HepG2 (cell line): ENCODE measurements around the gene ATP10D. TPM values are rescaled to one million over a fixed set of nuclear protein-coding genes. Genes with fewer than 3 reads are reported as not detected.
A peak's percentile ranks its signal among the peaks of the same experiment; 100 is the strongest.

Source experiments
- ATAC-seq: fragments of 200-7000 bp; cut with Tn5 transposase; 3 replicates; pipeline ENCODE4 v1.9.1; 2020; ENCODE audit warnings: mild to moderate bottlenecking, moderate library complexity
- BruUV-seq: library from RNA; stranded (reverse); fragments of 400-500 nt; replicated peaks from 2 replicates; lab custom pipeline; 2021; lab: Mats Ljungman, UMichigan
- CTCF ChIA-PET: fragments of 300-600 bp; formaldehyde crosslinking; extraction: SDS; loops from one replicate; lab custom pipeline; 2021; ENCODE audit warnings: low total read pairs, inconsistent platforms, low intra/inter-chr PET ratio; lab: Yijun Ruan, JAX
- POLR2A ChIA-PET: fragments of 350-600 bp; sonication (Branson Sonifier 250); formaldehyde crosslinking; loops from one replicate; lab custom pipeline; 2020; ENCODE audit warnings: antibody characterized with exemption, inconsistent platforms; lab: Yijun Ruan, JAX
- DNase-seq: peaks from one replicate; pipeline ENCODE4 v3.0.0-alpha.2; 2015; ENCODE audit warnings: low spot score
- FAIRE-seq: peaks from 3 replicates; lab custom pipeline; 2011; peaks lifted over from hg19 to GRCh38; lab: Jason Lieb, UNC
- H2AFZ ChIP-seq: one replicate; pipeline ENCODE4 v1.6.1; 2011; ENCODE audit warnings: low read length, inconsistent platforms
- H3K27ac ChIP-seq: fragments of 300-600 bp; 3 replicates; pipeline ENCODE4 v1.8.0; 2011; ENCODE audit warnings: mixed run types, mild to moderate bottlenecking, mixed read lengths, low read length, inconsistent platforms; ENCODE audit not compliant: insufficient read depth; ENCODE audit errors: extremely low read length
- H3K27me3 ChIP-seq, 2 experiments: fragments of 200-600 bp in 1 of 2; 2 replicates in 1 of 2; 3 replicates in 1 of 2; pipeline versions ENCODE4 v1.6.0 to v1.8.0; 2011; ENCODE audit warnings: low read length in 2 of 2, mild to moderate bottlenecking in 2 of 2, moderate library complexity in 2 of 2, inconsistent platforms in 1 of 2; ENCODE audit not compliant: insufficient read depth in 2 of 2, control insufficient read depth in 1 of 2
- H3K36me3 ChIP-seq, 2 experiments: fragments of 200-600 bp in 1 of 2; replicated peaks in 1 of 2; 2 replicates in 1 of 2; 3 replicates in 1 of 2; pipeline versions ENCODE4 v1.5.1 to v1.8.0; 2011; ENCODE audit warnings: low read length in 2 of 2, inconsistent platforms in 1 of 2; ENCODE audit not compliant: insufficient read depth in 2 of 2, control insufficient read depth in 1 of 2
- H3K4me1 ChIP-seq: 2 replicates; pipeline ENCODE4 v1.5.1; 2012; ENCODE audit warnings: low read length, inconsistent platforms; ENCODE audit not compliant: insufficient read depth
- H3K4me2 ChIP-seq: 2 replicates; pipeline ENCODE4 v1.6.0; 2011; ENCODE audit warnings: low read depth, low read length, inconsistent platforms
- H3K4me3 ChIP-seq, 3 experiments: fragments of 200-600 bp in 1 of 3; sonication (generic), shearing (Covaris generic) in 1 of 3; replicated peaks in 1 of 3; 2 replicates each; pipeline ENCODE4 v1.5.1; 2011 to 2016; ENCODE audit warnings: low read length in 3 of 3, inconsistent platforms in 2 of 3, low read depth in 2 of 3, mild to moderate bottlenecking in 2 of 3, control low read depth in 1 of 3, mixed read lengths in 1 of 3; ENCODE audit not compliant: insufficient read depth in 1 of 3
- H3K79me2 ChIP-seq: one replicate; pipeline ENCODE4 v1.6.1; 2011; ENCODE audit warnings: low read length, inconsistent platforms; ENCODE audit not compliant: insufficient read depth
- H3K9ac ChIP-seq: 2 replicates; pipeline ENCODE4 v1.6.0; 2011; ENCODE audit warnings: mild to moderate bottlenecking, low read depth, low read length, inconsistent platforms; ENCODE audit not compliant: insufficient read depth
- H3K9me3 ChIP-seq: 2 replicates; pipeline ENCODE4 v1.5.1; 2012; ENCODE audit warnings: mild to moderate bottlenecking, low read length
- H4K20me1 ChIP-seq: 2 replicates; pipeline ENCODE4 v1.6.0; 2011; ENCODE audit warnings: inconsistent platforms, mild to moderate bottlenecking, low read length, moderate library complexity; ENCODE audit not compliant: insufficient read depth
- ARNT ChIP-seq: fragments of 450-650 bp; IDR thresholded peaks from 2 replicates; pipeline ENCODE4 v1.6.1; 2017
- RNF219 ChIP-seq: sonication (generic); formaldehyde crosslinking; IDR thresholded peaks from 2 replicates; pipeline ENCODE4 v1.5.0; 2020; ENCODE audit warnings: mild to moderate bottlenecking, missing genetic modification reagents
- ZNF343 ChIP-seq: sonication (generic); formaldehyde crosslinking; IDR thresholded peaks from 2 replicates; pipeline ENCODE4 v1.4.0; 2020; ENCODE audit warnings: mild to moderate bottlenecking, missing genetic modification reagents
- ZNF512B ChIP-seq: sonication (generic); formaldehyde crosslinking; IDR thresholded peaks from 2 replicates; pipeline ENCODE4 v1.5.1; 2020; ENCODE audit warnings: missing genetic modification reagents, mild to moderate bottlenecking, borderline replicate concordance
- ZNF549 ChIP-seq: sonication (generic); formaldehyde crosslinking; IDR thresholded peaks from 2 replicates; pipeline ENCODE4 v1.5.0; 2020; ENCODE audit warnings: missing genetic modification reagents
- ZNF703 ChIP-seq: sonication (generic); formaldehyde crosslinking; IDR thresholded peaks from 2 replicates; pipeline ENCODE4 v1.5.1; 2020; ENCODE audit warnings: missing genetic modification reagents, mild to moderate bottlenecking, moderate library complexity, borderline replicate concordance
- ZNF850 ChIP-seq: sonication (generic); formaldehyde crosslinking; conservative IDR thresholded peaks from 2 replicates; pipeline ENCODE4 v1.9.0; 2021; ENCODE audit warnings: mild to moderate bottlenecking, missing genetic modification reagents
- ZNF879 ChIP-seq: sonication (generic); formaldehyde crosslinking; IDR thresholded peaks from 2 replicates; pipeline ENCODE4 v1.8.1; 2023; ENCODE audit warnings: missing genetic modification reagents
- ZSCAN29 ChIP-seq: sonication (generic); formaldehyde crosslinking; conservative IDR thresholded peaks from 2 replicates; pipeline ENCODE4 v1.4.0; 2020; ENCODE audit warnings: mild to moderate bottlenecking, missing genetic modification reagents
- WGBS: methylation state at CpG from one replicate; pipeline ENCODE4 v1.1.6; 2017; ENCODE audit warnings: low lambda C conversion rate; 5-methylcytosine and 5-hydroxymethylcytosine counted together
- in situ Hi-C: cut with HindIII; loops from 2 replicates; pipeline ENCODE4 v1.10.0; 2017; ENCODE audit warnings: low pct_unique_long_range_greater_than_20kb; ENCODE audit not compliant: extremely low pct_ligation_motif_present
- intact Hi-C: fragments of 100-400 bp; cut with micrococcal nuclease; formaldehyde crosslinking; loops from one replicate; pipeline ENCODE4 v1.10.0; 2022; ENCODE audit not compliant: unreplicated experiment
- polyA plus RNA-seq, 8 experiments: library from polyadenylated mRNA; depleted of rRNA in 3 of 8; stranded (reverse) in 7 of 8; unstranded in 1 of 8; fragments of >200 nt; fragmentation: Illumina TruSeq in 4 of 8; extraction: Trizol in 4 of 8; gene quantifications; 2 replicates each; pipeline versions ENCODE4 v1.2.1 to v1.2.3, GENCODE V29; 2011 to 2016; ENCODE audit warnings: low read depth in 4 of 8, missing spikeins in 1 of 8, mixed read lengths in 1 of 8; ENCODE audit not compliant: insufficient read depth in 1 of 8
- total RNA-seq, 5 experiments: library from RNA; depleted of rRNA; stranded (reverse); fragments of >200 nt; fragmentation: Illumina TruSeq; extraction: Trizol; gene quantifications; 2 replicates each; pipeline ENCODE4 v1.2.3, GENCODE V29; 2016; ENCODE audit warnings: low read depth in 1 of 5
- TF ChIP-seq, protein P1 (sequence below): sonication (generic); formaldehyde crosslinking; IDR thresholded peaks from 2 replicates; pipeline ENCODE4 v1.9.0; 2022; ENCODE audit warnings: missing genetic modification reagents, mild to moderate bottlenecking, borderline replicate concordance
- TF ChIP-seq, protein P2 (sequence below): sonication (generic); formaldehyde crosslinking; conservative IDR thresholded peaks from 2 replicates; pipeline ENCODE4 v1.8.1; 2023; ENCODE audit warnings: missing genetic modification reagents

ATP10D gene
- total and polyA plus RNA-seq, 2 of the 13 experiments (the other 11 are each of a cell fraction or from before 2014, with no cell fraction given): 2.2 to 9.8 TPM

- TF ChIP-seq, protein P1, sequence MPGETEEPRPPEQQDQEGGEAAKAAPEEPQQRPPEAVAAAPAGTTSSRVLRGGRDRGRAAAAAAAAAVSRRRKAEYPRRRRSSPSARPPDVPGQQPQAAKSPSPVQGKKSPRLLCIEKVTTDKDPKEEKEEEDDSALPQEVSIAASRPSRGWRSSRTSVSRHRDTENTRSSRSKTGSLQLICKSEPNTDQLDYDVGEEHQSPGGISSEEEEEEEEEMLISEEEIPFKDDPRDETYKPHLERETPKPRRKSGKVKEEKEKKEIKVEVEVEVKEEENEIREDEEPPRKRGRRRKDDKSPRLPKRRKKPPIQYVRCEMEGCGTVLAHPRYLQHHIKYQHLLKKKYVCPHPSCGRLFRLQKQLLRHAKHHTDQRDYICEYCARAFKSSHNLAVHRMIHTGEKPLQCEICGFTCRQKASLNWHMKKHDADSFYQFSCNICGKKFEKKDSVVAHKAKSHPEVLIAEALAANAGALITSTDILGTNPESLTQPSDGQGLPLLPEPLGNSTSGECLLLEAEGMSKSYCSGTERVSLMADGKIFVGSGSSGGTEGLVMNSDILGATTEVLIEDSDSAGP (CRISPR knock-in tag): no peak
- no peak for TF ChIP-seq ZNF549 (CRISPR knock-in tag)
- no peak for TF ChIP-seq ZSCAN29
- TF ChIP-seq RNF219 (CRISPR knock-in tag): no peak
Measured at GRCh38 chr4:47598896-47599295, 113.8 kb downstream of the ATP10D start (continued).

- Histone ChIP-seq H3K4me3 (no peak overlapping the region), H3K9ac (no peak overlapping the region), H4K20me1 (no peaks in the 10 kb centered on the region), H3K36me3 (no peaks in the 10 kb centered on the region), H3K4me1 (no peaks in the 10 kb centered on the region), H3K27ac (no peak overlapping the region), H3K9me3 (no peaks in the 10 kb centered on the region), H3K79me2 (no peaks in the 10 kb centered on the region), H3K4me2 (no peak overlapping the region), H2AFZ (no peak overlapping the region), H3K27me3 (no peaks in the 10 kb centered on the region)
- intact Hi-C loops: no loop called here
- in situ Hi-C loops: no loop called here
- FAIRE-seq (no peak), ATAC-seq (no peak), DNase-seq (no peak)
- BruUV-seq: no TSS peak
- POLR2A ChIA-PET: no interaction called here
- 52% methylated on average over 3 of the region's 3 CpGs for WGBS
- CTCF ChIA-PET: no interaction called here
- 0 out of 2 replicates have a peak, but pooled peaks have one; percentile 23 for TF ChIP-seq ARNT
- no peak for TF ChIP-seq ZNF512B (CRISPR knock-in tag)
- TF ChIP-seq, protein P2, sequence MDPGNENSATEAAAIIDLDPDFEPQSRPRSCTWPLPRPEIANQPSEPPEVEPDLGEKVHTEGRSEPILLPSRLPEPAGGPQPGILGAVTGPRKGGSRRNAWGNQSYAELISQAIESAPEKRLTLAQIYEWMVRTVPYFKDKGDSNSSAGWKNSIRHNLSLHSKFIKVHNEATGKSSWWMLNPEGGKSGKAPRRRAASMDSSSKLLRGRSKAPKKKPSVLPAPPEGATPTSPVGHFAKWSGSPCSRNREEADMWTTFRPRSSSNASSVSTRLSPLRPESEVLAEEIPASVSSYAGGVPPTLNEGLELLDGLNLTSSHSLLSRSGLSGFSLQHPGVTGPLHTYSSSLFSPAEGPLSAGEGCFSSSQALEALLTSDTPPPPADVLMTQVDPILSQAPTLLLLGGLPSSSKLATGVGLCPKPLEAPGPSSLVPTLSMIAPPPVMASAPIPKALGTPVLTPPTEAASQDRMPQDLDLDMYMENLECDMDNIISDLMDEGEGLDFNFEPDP (CRISPR knock-in tag): no peak
- TF ChIP-seq ZNF879 (CRISPR knock-in tag): no peak
- no peak for TF ChIP-seq ZNF343
- TF ChIP-seq ZNF703 (CRISPR knock-in tag): no peak
- no peak for TF ChIP-seq ZNF850 (CRISPR knock-in tag)
Measured at GRCh38 chr4:47606482-47606881, 121.4 kb downstream of the ATP10D start.
